HG03439 (cell line): Measurements from ENCODE around the gene FNDC3B.
A peak's percentile ranks its signal among the peaks of the same experiment; 100 is the strongest.
"Not testable (repeated sequence)": the region's sequence is repeated elsewhere in the genome, so short reads cannot be mapped to it uniquely, and the experiment has no call there.

Experiments used
- ATAC-seq: cut with Tn5 transposase; IDR thresholded peaks from one replicate; pipeline ENCODE4 v1.9.1; 2021; ENCODE audit warnings: mild to moderate bottlenecking, moderate library complexity; ENCODE audit not compliant: unreplicated experiment

FNDC3B gene

DNA sequence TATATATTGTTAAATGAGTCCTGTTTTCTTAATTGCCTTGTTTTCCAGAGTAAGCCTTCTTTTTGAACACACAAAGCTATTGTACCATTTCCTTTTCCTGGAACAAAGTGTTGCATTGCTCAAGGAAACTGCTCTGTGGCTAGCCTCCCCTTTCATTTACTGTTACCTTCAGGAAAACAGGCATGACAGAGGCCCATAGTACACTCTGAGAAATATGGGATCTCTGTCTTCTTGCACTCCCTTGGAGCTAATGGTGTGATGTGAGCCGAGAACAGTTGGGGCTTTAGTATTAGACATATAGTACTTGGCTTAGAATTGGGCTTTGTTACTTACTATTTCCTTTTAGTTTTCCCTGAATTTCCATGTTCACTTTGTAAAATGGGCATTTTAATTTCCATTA lies 215.2 kb downstream of the FNDC3B start:
- ATAC-seq: no peak

DNA sequence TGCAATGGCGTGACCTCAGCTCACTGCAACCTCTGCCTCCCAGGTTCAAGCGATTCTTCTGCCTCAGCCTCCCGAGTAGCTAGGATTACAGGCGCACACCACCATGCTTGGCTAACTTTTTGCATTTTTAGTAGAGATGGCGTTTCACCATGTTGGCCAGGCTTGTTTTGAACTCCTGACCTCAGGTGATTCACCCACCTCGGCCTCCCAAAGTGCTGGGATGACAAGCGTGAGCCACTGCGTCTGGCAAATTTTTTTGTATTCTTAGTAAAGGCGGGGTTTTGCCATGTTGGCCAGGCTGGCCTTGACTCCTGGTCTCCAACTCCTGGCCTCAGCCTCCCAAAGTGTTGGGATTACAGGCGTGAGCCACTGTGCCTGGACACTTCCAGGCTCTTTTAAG lies 215.9 kb downstream of the FNDC3B start:
- not testable (repeated sequence) for ATAC-seq

- ATAC-seq: no peak
These were observed 216.8 kb downstream of the FNDC3B start for GRCh38 chr3:172256101-172256734.

- ATAC-seq: no peak
These were observed 218.4 kb downstream of the FNDC3B start for GRCh38 chr3:172257648-172258400.

GRCh38 chr3:172258624-172259023 lies 219.2 kb downstream of the FNDC3B start:
- no peak for ATAC-seq

GRCh38 chr3:172259111-172259541 lies 219.7 kb downstream of the FNDC3B start:
- no peak for ATAC-seq

GRCh38 chr3:172259726-172260248 lies 220.4 kb downstream of the FNDC3B start:
- no peak for ATAC-seq

GRCh38 chr3:172260381-172260780 lies 221.0 kb downstream of the FNDC3B start:
- no peak for ATAC-seq

DNA sequence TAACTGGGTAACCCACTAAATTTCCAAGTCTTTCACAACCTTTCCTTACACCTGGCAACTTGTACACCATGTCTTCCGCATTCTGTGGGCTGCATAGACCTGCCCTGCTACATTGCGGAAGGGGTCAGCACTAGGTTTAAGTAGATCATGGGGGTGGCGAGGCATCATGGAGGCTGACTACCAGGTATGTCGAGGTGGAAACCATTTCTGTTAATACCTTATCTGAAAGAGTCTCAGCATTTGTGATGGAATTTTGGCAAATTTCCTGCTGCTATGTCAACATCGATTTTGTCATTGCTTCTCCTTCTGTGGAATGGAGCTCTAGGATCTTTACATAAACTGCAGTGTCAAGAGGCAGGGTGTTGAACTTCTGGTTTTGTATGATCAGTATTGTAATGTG lies 221.7 kb downstream of the FNDC3B start:
- no peak for ATAC-seq

GRCh38 chr3:172262991-172263608 lies 223.7 kb downstream of the FNDC3B start:
- ATAC-seq: no peak

DNA sequence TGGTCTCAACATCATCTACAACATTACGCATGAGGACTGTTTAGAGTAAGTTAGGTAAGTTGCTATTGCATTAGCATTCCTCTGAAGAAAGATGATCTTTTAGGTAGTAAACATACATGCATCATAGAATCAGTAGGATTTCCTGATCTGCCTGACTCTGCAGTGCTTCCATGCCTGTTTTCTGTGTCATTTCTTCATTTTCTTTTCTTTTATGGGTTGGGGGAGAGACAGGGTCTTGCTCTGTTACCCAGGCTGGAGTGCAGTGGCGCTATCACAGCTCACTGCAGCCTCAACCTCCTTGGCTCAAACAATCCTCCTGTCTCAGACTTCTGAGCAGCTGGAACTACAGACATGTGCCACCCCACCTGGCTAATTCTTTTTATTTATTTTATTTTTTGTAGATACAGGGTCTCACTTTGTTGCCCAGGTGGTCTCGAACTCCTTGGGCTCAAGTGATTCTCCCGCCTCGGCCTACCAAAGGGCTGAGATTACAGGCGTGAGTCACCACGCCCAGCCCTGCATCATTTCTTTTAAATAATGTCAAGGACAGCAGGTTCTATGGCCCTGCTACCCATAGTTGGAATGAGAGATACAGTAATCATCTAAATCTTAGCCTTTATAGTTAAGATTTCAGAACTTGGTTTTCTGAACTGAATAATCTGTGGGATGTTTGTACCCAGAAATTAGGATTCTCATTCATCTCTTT lies 224.6 kb downstream of the FNDC3B start:
- no peak for ATAC-seq

DNA sequence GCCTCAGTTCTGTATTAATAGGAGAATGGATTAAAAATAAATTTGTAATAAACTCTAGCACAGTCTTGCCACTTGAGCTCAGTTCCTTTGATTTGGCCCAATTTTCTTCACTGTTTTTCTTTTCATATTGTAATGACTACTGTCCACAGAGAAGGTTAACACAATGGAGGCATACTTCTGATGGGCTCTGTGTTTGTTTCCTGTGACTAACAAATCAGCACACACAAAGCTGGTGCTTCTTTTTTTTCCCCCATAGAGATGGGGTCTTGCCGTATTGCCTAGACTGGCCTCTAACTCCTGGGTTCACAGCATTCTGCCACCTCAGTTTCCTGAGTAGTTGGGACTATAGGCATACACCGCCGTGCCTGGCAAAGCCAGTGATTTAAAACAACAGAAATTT lies 226.7 kb downstream of the FNDC3B start:
- ATAC-seq: no peak

GRCh38 chr3:172268425-172268824 lies 229.0 kb downstream of the FNDC3B start:
- no peak for ATAC-seq

DNA sequence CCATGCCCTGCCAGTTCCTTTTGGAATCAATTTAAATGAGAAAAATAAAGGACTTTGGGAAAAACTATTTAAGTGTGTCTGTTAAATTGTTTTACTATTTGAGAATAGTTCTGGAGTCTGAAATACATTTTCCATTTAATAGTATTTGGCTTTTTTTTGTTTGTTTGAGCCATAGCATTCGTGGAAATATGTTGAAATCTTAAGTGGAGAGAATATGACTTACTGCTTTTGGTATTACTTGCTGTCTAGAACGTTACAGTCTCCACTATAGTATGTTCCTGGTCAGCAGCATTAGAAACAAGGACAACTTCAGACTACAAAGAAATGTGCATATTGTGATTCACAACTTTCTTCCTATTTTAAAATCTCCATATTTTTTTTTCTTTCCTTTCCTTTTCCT lies 229.5 kb downstream of the FNDC3B start:
- ATAC-seq: no peak

DNA sequence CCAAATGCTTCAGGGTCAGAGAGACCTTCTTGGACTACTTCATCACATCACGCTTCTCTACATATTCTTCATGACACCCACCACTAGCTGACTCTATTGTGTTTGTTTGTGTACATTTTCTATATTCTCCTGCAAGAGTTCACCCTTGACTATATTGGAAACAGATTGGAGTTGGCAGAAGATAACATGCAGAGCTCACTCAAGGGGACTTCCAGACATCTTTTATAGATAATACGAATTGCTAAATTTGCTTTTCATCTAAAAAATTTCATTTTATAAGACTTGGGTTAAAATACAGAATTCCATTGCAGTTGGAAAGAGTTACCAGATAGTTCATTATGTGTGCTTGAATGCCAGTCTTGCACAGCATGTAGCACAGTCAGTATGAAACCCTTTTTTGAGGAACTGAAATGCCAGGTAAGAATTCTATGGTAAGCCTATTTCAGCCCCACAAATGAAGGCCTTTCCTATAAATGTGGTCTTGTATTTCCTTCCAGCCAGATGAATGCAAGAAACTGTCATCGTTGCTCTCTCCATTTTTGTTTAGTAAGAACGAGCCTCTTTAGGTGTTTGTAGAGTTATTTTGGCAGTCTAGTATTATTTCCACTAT lies 231.3 kb downstream of the FNDC3B start:
- ATAC-seq: peak; percentile 78

DNA sequence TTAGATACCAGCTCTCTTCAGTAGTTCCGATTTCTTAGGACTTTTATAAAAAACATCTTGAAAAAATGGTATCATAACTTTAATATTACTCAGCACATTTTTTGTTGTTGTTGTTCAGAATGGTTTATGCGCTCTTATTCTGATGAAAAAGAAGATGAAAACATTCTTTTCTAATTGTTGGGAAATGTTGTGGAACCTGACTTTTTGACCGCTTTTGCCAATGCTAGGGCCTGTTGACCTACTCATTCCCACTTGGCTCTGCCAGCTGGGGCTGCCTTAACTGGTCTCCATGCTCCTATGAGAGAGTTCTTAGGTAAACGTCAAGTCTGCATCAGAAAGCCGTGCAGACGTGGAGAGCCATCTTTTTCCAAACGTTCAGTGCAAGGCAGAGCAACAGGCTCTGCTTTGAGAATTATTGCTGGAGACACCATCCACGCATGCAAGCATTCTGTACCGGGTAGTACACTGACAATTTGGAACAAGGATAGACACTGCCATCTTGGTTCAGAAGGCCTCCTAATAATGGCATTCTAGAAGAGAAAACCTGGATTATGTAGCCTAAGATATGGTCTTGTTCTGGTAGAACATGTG lies 232.1 kb downstream of the FNDC3B start:
- no peak for ATAC-seq

- ATAC-seq: no peak
These were observed 233.3 kb downstream of the FNDC3B start for GRCh38 chr3:172272698-172273097.

GRCh38 chr3:172273378-172273777 lies 234.0 kb downstream of the FNDC3B start:
- no peak for ATAC-seq

DNA sequence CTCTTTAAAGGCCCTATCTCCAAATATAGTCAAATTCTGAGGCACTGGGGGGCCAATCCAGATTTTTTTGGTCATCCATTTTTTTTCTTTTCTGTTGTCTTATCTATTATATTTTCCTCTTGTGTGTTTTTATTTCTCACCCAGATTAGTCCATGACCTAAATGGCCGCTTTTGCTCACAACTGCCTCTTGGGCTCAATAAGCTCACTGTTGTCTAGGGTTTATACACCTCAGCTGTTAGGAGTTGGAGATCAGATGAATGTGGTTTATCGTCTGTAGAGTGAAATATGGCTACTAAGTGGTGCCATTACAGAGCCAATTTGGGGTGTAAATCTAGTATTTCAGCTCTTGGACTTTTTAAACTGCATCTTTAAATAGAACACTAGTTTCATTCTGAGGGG lies 235.5 kb downstream of the FNDC3B start:
- ATAC-seq: no peak

DNA sequence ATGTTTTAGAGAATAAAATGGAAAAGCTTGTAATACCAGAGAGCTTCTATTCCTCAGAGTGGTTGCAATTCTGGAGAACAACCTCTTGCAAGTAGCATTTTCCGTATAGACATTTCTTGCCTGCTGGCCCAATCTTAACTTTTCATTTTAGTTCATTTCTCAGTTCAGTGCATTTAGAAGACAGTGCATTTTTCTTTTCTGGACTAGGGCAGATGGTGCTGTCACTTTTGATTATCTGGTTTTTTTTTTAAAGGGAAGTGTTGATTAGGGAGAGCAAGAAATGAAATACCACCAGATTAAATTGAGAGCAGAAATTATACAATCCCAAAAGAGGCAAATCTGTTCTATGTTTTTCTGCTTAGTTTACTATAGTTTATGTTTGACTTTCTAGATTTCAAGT lies 236.2 kb downstream of the FNDC3B start:
- ATAC-seq: no peak
